ENCODE data around the gene KRTAP10-9.

DNA sequence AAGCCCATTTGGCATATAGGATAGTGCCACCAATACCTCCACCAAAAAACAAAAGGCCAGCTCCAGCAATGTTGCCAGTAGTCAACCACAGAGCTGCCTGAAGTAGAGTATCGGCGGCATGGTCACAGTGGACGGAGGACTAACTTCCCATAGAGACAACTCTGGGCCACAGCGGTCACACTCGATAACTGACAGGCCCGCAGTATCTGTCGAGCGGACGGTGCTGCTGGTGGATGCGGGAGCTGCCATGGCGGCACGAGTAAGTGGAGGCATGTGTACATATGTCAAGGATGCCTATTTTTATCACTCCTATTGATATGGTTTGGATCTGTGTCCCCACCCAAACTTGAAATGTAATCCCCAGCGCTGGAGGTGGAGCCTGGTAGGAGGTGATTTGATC lies 51.0 kb downstream of the KRTAP10-9 start:
- TF ChIP-seq TAF1 (IDR thresholded peaks at IDR 0.05; ENCODE audit: low read depth, low read length) (no peak), BRCA1 (IDR thresholded peaks at IDR 0.05; ENCODE audit: low read depth, low read length) (no peak), RAD21 (IDR thresholded peaks at IDR 0.05 in 1 of 2, conservative IDR thresholded peaks at IDR 0.05 in 1 of 2; ENCODE audit: low read depth in 2 of 2, low read length in 2 of 2) (no peak), EP300 (IDR thresholded peaks at IDR 0.05; ENCODE audit: borderline replicate concordance in 1 of 2, low read depth in 2 of 2, low read length in 2 of 2) (no peak), POLR2AphosphoS5 (IDR thresholded peaks at IDR 0.05; ENCODE audit: low read depth, low read length) (no peak), KDM5A (IDR thresholded peaks at IDR 0.05; ENCODE audit: low read length) (no peak), EZH2 (IDR thresholded peaks at IDR 0.05; ENCODE audit: low read depth, low read length, severe bottlenecking) (no peak)
- TF ChIP-seq, protein P1, sequence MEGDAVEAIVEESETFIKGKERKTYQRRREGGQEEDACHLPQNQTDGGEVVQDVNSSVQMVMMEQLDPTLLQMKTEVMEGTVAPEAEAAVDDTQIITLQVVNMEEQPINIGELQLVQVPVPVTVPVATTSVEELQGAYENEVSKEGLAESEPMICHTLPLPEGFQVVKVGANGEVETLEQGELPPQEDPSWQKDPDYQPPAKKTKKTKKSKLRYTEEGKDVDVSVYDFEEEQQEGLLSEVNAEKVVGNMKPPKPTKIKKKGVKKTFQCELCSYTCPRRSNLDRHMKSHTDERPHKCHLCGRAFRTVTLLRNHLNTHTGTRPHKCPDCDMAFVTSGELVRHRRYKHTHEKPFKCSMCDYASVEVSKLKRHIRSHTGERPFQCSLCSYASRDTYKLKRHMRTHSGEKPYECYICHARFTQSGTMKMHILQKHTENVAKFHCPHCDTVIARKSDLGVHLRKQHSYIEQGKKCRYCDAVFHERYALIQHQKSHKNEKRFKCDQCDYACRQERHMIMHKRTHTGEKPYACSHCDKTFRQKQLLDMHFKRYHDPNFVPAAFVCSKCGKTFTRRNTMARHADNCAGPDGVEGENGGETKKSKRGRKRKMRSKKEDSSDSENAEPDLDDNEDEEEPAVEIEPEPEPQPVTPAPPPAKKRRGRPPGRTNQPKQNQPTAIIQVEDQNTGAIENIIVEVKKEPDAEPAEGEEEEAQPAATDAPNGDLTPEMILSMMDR (IDR thresholded peaks at IDR 0.05; ENCODE audit: control extremely low read depth in 1 of 3, insufficient read depth in 1 of 3, low read depth in 1 of 3, low read length in 3 of 3) = no peak
- TF ChIP-seq, protein P2, sequence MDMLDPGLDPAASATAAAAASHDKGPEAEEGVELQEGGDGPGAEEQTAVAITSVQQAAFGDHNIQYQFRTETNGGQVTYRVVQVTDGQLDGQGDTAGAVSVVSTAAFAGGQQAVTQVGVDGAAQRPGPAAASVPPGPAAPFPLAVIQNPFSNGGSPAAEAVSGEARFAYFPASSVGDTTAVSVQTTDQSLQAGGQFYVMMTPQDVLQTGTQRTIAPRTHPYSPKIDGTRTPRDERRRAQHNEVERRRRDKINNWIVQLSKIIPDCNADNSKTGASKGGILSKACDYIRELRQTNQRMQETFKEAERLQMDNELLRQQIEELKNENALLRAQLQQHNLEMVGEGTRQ (IDR thresholded peaks at IDR 0.05; ENCODE audit: low read length) = no peak

Measured in H1 (cell line).